Trophoblast cell (in vitro differentiated cells and primary cell): ENCODE results near the gene KCNT1.
A peak's percentile ranks its signal among the peaks of the same experiment; 100 is the strongest.

ENCODE experiments used
- DNase-seq, 2 donors: peaks; one replicate each; pipeline ENCODE4 v3.0.0-alpha.2; 2016
- H2AFZ ChIP-seq: 2 replicates; pipeline ENCODE4 v1.6.1; 2013; ENCODE audit warnings: low read length, moderate library complexity, mild to moderate bottlenecking; ENCODE audit not compliant: insufficient read depth, poor library complexity
- H2AK5ac ChIP-seq: 2 replicates; pipeline ENCODE4 v1.6.1; 2013; ENCODE audit warnings: mild to moderate bottlenecking, low read length
- H2BK120ac ChIP-seq: 2 replicates; pipeline ENCODE4 v1.6.1; 2013; ENCODE audit warnings: low read length, mild to moderate bottlenecking, moderate library complexity; ENCODE audit not compliant: insufficient read depth, poor library complexity
- H2BK12ac ChIP-seq: 2 replicates; pipeline ENCODE4 v1.6.1; 2013; ENCODE audit warnings: mild to moderate bottlenecking, low read length, moderate library complexity
- H2BK5ac ChIP-seq: 2 replicates; pipeline ENCODE4 v1.6.1; 2013; ENCODE audit warnings: low read length, low read depth, moderate library complexity, mild to moderate bottlenecking; ENCODE audit not compliant: poor library complexity
- H3K14ac ChIP-seq: 2 replicates; pipeline ENCODE4 v1.6.1; 2013; ENCODE audit warnings: mild to moderate bottlenecking, low read length
- H3K18ac ChIP-seq: 2 replicates; pipeline ENCODE4 v1.6.1; 2013; ENCODE audit warnings: mild to moderate bottlenecking, low read length
- H3K23ac ChIP-seq: 2 replicates; pipeline ENCODE4 v1.6.1; 2013; ENCODE audit warnings: low read length
- H3K27ac ChIP-seq: 2 replicates; pipeline ENCODE4 v1.5.1; 2013; ENCODE audit warnings: low read depth, mild to moderate bottlenecking, inconsistent platforms, low read length, moderate library complexity
- H3K27me3 ChIP-seq: 2 replicates; pipeline ENCODE4 v1.6.1; 2013; ENCODE audit warnings: inconsistent platforms, mild to moderate bottlenecking, low read length, moderate library complexity; ENCODE audit not compliant: insufficient read depth
- H3K36me3 ChIP-seq, 2 experiments: 1 replicate in 1 of 2; 2 replicates in 1 of 2; pipeline ENCODE4 v1.6.1; 2013; ENCODE audit warnings: low read length in 2 of 2, mild to moderate bottlenecking in 2 of 2, moderate library complexity in 1 of 2; ENCODE audit not compliant: insufficient read depth in 2 of 2, control insufficient read depth in 1 of 2
- H3K4ac ChIP-seq: 2 replicates; pipeline ENCODE4 v1.6.1; 2013; ENCODE audit warnings: low read depth, mild to moderate bottlenecking, low read length, moderate library complexity
- H3K4me1 ChIP-seq, 2 experiments: 1 replicate in 1 of 2; 2 replicates in 1 of 2; pipeline ENCODE4 v1.6.1; 2013; ENCODE audit warnings: low read length in 2 of 2, mild to moderate bottlenecking in 2 of 2, moderate library complexity in 1 of 2; ENCODE audit not compliant: insufficient read depth in 2 of 2, control insufficient read depth in 1 of 2
- H3K4me2 ChIP-seq: 2 replicates; pipeline ENCODE4 v1.6.1; 2013; ENCODE audit warnings: inconsistent platforms, mild to moderate bottlenecking, low read length, moderate library complexity
- H3K4me3 ChIP-seq: 2 replicates; pipeline ENCODE4 v1.5.1; 2013; ENCODE audit warnings: mild to moderate bottlenecking, low read depth, low read length, inconsistent platforms
- H3K79me1 ChIP-seq: one replicate; pipeline ENCODE4 v1.6.1; 2013; ENCODE audit warnings: low read length
- H3K79me2 ChIP-seq: 2 replicates; pipeline ENCODE4 v1.6.1; 2013; ENCODE audit warnings: low read length, mild to moderate bottlenecking; ENCODE audit not compliant: control insufficient read depth, insufficient read depth, poor library complexity
- H3K9ac ChIP-seq: 2 replicates; pipeline ENCODE4 v1.6.1; 2013; ENCODE audit warnings: mild to moderate bottlenecking, low read length
- H3K9me3 ChIP-seq: 2 replicates; pipeline ENCODE4 v1.6.1; 2013; ENCODE audit warnings: low read depth, mild to moderate bottlenecking, control low read depth, inconsistent platforms, low read length; ENCODE audit not compliant: insufficient read depth
- H4K12ac ChIP-seq: 2 replicates; pipeline ENCODE4 v1.6.1; 2013; ENCODE audit warnings: low read depth, mild to moderate bottlenecking, low read length, moderate library complexity
- H4K8ac ChIP-seq: 2 replicates; pipeline ENCODE4 v1.6.1; 2013; ENCODE audit warnings: low read depth, mild to moderate bottlenecking, low read length, moderate library complexity
- H4K91ac ChIP-seq: one replicate; pipeline ENCODE4 v1.6.1; 2013; ENCODE audit warnings: low read depth, mild to moderate bottlenecking, low read length, moderate library complexity
- WGBS: extraction: QIAGEN DNeasy Blood & Tissue Kit; methylation state at CpG from one replicate; pipeline ENCODE4 v1.1.7; 2013; ENCODE audit warnings: missing lambda C conversion rate; ENCODE audit not compliant: insufficient read length, insufficient coverage; ENCODE audit errors: extremely low coverage; 5-methylcytosine and 5-hydroxymethylcytosine counted together

The KCNT1 gene

GRCh38 chr9:135768516-135769218 lies 66.7 kb downstream of the KCNT1 start:
- no peak overlapping the region for H3K9ac ChIP-seq
- no CpG with 5 or more reads among the region's 43 CpGs for WGBS

GRCh38 chr9:135769489-135770202 lies 67.7 kb downstream of the KCNT1 start:
- H4K12ac ChIP-seq = no peak overlapping the region
- no peak overlapping the region for H4K8ac ChIP-seq
- H3K79me2 ChIP-seq = no peaks in the 10 kb centered on the region
- no peak overlapping the region for H4K91ac ChIP-seq
- H3K4ac ChIP-seq = no peak overlapping the region
- H2AFZ ChIP-seq = no peak overlapping the region
- H2AK5ac ChIP-seq = no peak overlapping the region
- H3K23ac ChIP-seq = no peak overlapping the region
- H3K4me1 ChIP-seq = no peaks in the 10 kb centered on the region
- H3K27me3 ChIP-seq = no peaks in the 10 kb centered on the region
- H3K9me3 ChIP-seq = peaks cover 30% of the 10 kb centered on the region
- no peak overlapping the region for H3K18ac ChIP-seq
- no peak overlapping the region for H3K9ac ChIP-seq
- no peak overlapping the region for H3K14ac ChIP-seq
- no peaks in the 10 kb centered on the region for H3K79me1 ChIP-seq
- H3K4me3 ChIP-seq = no peak overlapping the region
- H2BK120ac ChIP-seq = no peak overlapping the region
- H3K36me3 ChIP-seq = no peaks in the 10 kb centered on the region
- H3K27ac ChIP-seq = no peak overlapping the region
- no CpG with 5 or more reads among the region's 32 CpGs for WGBS
- H2BK12ac ChIP-seq = no peak overlapping the region
- H2BK5ac ChIP-seq = no peak overlapping the region
- H3K4me2 ChIP-seq = no peak overlapping the region
- no peak for DNase-seq

More at GRCh38 chr9:135768516-135769218, 66.7 kb downstream of the KCNT1 start:
- no peak overlapping the region for H4K8ac ChIP-seq
- no peaks in the 10 kb centered on the region for H3K36me3 ChIP-seq
- no peaks in the 10 kb centered on the region for H3K79me1 ChIP-seq
- no peak overlapping the region for H3K4me2 ChIP-seq
- H3K4ac ChIP-seq = no peak overlapping the region
- H3K79me2 ChIP-seq = no peaks in the 10 kb centered on the region
- peaks cover 25% of the 10 kb centered on the region for H3K9me3 ChIP-seq
- H2AK5ac ChIP-seq = no peak overlapping the region
- H4K12ac ChIP-seq = no peak overlapping the region
- no peak for DNase-seq
- no peak overlapping the region for H3K23ac ChIP-seq
- H2BK5ac ChIP-seq = no peak overlapping the region
- no peak overlapping the region for H2BK120ac ChIP-seq
- no peak overlapping the region for H4K91ac ChIP-seq
- H3K18ac ChIP-seq = no peak overlapping the region
- H3K4me1 ChIP-seq = no peaks in the 10 kb centered on the region
- H3K27me3 ChIP-seq = no peaks in the 10 kb centered on the region
- H3K4me3 ChIP-seq = peak overlapping the region; percentile 11
- H3K27ac ChIP-seq = no peak overlapping the region
- H2BK12ac ChIP-seq = no peak overlapping the region
- no peak overlapping the region for H3K14ac ChIP-seq
- H2AFZ ChIP-seq = no peak overlapping the region

- Histone ChIP-seq H3K79me1 (no peaks in the 10 kb centered on the region), H2AFZ (no peak overlapping the region), H3K14ac (no peak overlapping the region), H3K4me3 (no peak overlapping the region), H4K91ac (no peak overlapping the region), H3K4me1 (no peaks in the 10 kb centered on the region), H2BK120ac (no peak overlapping the region), H3K79me2 (no peaks in the 10 kb centered on the region), H3K27me3 (no peaks in the 10 kb centered on the region), H3K18ac (no peak overlapping the region), H2BK12ac (no peak overlapping the region), H2BK5ac (no peak overlapping the region), H3K9me3 (peaks cover 30% of the 10 kb centered on the region), H3K23ac (no peak overlapping the region), H3K36me3 (no peaks in the 10 kb centered on the region), H4K12ac (no peak overlapping the region), H3K27ac (no peak overlapping the region), H3K4ac (no peak overlapping the region), H2AK5ac (no peak overlapping the region), H3K4me2 (no peak overlapping the region), H3K9ac (no peak overlapping the region), H4K8ac (no peak overlapping the region)
- WGBS = no CpG with 5 or more reads among the region's 19 CpGs
- no peak for DNase-seq
These were observed 68.2 kb downstream of the KCNT1 start for GRCh38 chr9:135770203-135770535.

GRCh38 chr9:135770771-135771170 lies 68.8 kb downstream of the KCNT1 start:
- no peak overlapping the region for H2BK12ac ChIP-seq
- H2AK5ac ChIP-seq = no peak overlapping the region
- H3K18ac ChIP-seq = no peak overlapping the region
- no peak for DNase-seq
- H3K4me1 ChIP-seq = no peaks in the 10 kb centered on the region
- no peak overlapping the region for H3K4ac ChIP-seq
- H4K8ac ChIP-seq = no peak overlapping the region
- H3K27ac ChIP-seq = no peak overlapping the region
- H2AFZ ChIP-seq = no peak overlapping the region
- H3K36me3 ChIP-seq = no peaks in the 10 kb centered on the region
- H4K91ac ChIP-seq = no peak overlapping the region
- H3K79me2 ChIP-seq = no peaks in the 10 kb centered on the region
- no peak overlapping the region for H4K12ac ChIP-seq
- no peak overlapping the region for H3K14ac ChIP-seq
- H3K9ac ChIP-seq = no peak overlapping the region
- H2BK5ac ChIP-seq = no peak overlapping the region
- H2BK120ac ChIP-seq = no peak overlapping the region
- no peaks in the 10 kb centered on the region for H3K79me1 ChIP-seq
- no peak overlapping the region for H3K4me2 ChIP-seq
- H3K27me3 ChIP-seq = no peaks in the 10 kb centered on the region
- peaks cover 25% of the 10 kb centered on the region for H3K9me3 ChIP-seq
- H3K4me3 ChIP-seq = no peak overlapping the region
- no peak overlapping the region for H3K23ac ChIP-seq
- no CpG with 5 or more reads among the region's 26 CpGs for WGBS
